ENCODE results near the gene ANKHD1.
"Not testable (repeated sequence)": the region's sequence is repeated elsewhere in the genome, so short reads cannot be mapped to it uniquely, and the experiment has no call there.

Gene ANKHD1

GRCh38 chr5:140381351-140381750, 20.3 kb upstream of the ANKHD1 start:
- no peak for DNase-seq (ENCODE audit: low read depth)

GRCh38 chr5:140381972-140382371, 19.7 kb upstream of the ANKHD1 start:
- DNase-seq (ENCODE audit: low read depth): no peak

- DNase-seq (ENCODE audit: low read depth): no peak
These were observed 18.8 kb upstream of the ANKHD1 start for GRCh38 chr5:140382866-140383265.

- DNase-seq (ENCODE audit: low read depth): no peak
These were observed 18.3 kb upstream of the ANKHD1 start for GRCh38 chr5:140383300-140383699.

GRCh38 chr5:140388052-140388451, 13.6 kb upstream of the ANKHD1 start:
- no peak for DNase-seq (ENCODE audit: low read depth)

- no peak for DNase-seq (ENCODE audit: low read depth)
These were observed 10.3 kb upstream of the ANKHD1 start for GRCh38 chr5:140391312-140391711.

GRCh38 chr5:140391732-140392131, 9.9 kb upstream of the ANKHD1 start:
- no peak for DNase-seq (ENCODE audit: low read depth)

GRCh38 chr5:140393738-140394137, 7.9 kb upstream of the ANKHD1 start:
- DNase-seq (ENCODE audit: low read depth): no peak

GRCh38 chr5:140398379-140398811, 3.2 kb upstream of the ANKHD1 start:
- no peak for DNase-seq (ENCODE audit: low read depth)

GRCh38 chr5:140399979-140400729, 1.5 kb upstream of the ANKHD1 start:
- DNase-seq (ENCODE audit: low read depth): no peak

- DNase-seq (ENCODE audit: low read depth): peak; percentile 78
These were observed 787 bp upstream of the ANKHD1 start for GRCh38 chr5:140400730-140401361.

- peak; percentile 54 for DNase-seq (ENCODE audit: low read depth)
These were observed 833 bp downstream of the ANKHD1 start for GRCh38 chr5:140402258-140403074.

- no peak for DNase-seq (ENCODE audit: low read depth)
These were observed 2.0 kb downstream of the ANKHD1 start for GRCh38 chr5:140403613-140404012.

- no peak for DNase-seq (ENCODE audit: low read depth)
These were observed 7.2 kb downstream of the ANKHD1 start for GRCh38 chr5:140408750-140409241.

GRCh38 chr5:140413230-140413629, 11.6 kb downstream of the ANKHD1 start:
- no peak for DNase-seq (ENCODE audit: low read depth)

GRCh38 chr5:140417235-140417634, 15.6 kb downstream of the ANKHD1 start:
- DNase-seq (ENCODE audit: low read depth): no peak

- DNase-seq (ENCODE audit: low read depth): no peak
These were observed 17.4 kb downstream of the ANKHD1 start for GRCh38 chr5:140418862-140419520.

GRCh38 chr5:140420226-140420570, 18.6 kb downstream of the ANKHD1 start:
- DNase-seq (ENCODE audit: low read depth): no peak

- DNase-seq (ENCODE audit: low read depth): no peak
These were observed 19.2 kb downstream of the ANKHD1 start for GRCh38 chr5:140420665-140421361.

GRCh38 chr5:140421375-140421774, 19.7 kb downstream of the ANKHD1 start:
- not testable (repeated sequence) for DNase-seq (ENCODE audit: low read depth)

- no peak for DNase-seq (ENCODE audit: low read depth)
These were observed 22.0 kb downstream of the ANKHD1 start for GRCh38 chr5:140423609-140424008.

GRCh38 chr5:140424135-140424534, 22.5 kb downstream of the ANKHD1 start:
- DNase-seq (ENCODE audit: low read depth): no peak

All from stimulated activated CD4-positive, alpha-beta T cell treated with anti-CD3 and anti-CD28 coated beads, Interleukin-2, amount 100 ng/mL, for 4 hours (primary cell).